K562 (cell line): ENCODE measurements around the gene IQCE. TPM values are rescaled to one million over a fixed set of nuclear protein-coding genes. Genes with fewer than 3 reads are reported as not detected.

Experiments
- ATAC-seq: fragments of 200-7000 bp; cut with Tn5 transposase; 3 replicates; pipeline ENCODE4 v1.9.1; 2020; ENCODE audit warnings: moderate library complexity
- BruUV-seq: library from RNA; stranded (reverse); fragments of 400-500 nt; replicated peaks from 2 replicates; lab custom pipeline; 2021; lab: Mats Ljungman, UMichigan
- CTCF ChIA-PET: fragments of 300-600 bp; formaldehyde crosslinking; extraction: SDS; loops from one replicate; lab custom pipeline; 2021; ENCODE audit warnings: low intra/inter-chr PET ratio; lab: Yijun Ruan, JAX
- POLR2A ChIA-PET: fragments of 300-600, 350-650 bp; sonication (Branson Sonifier 250); formaldehyde crosslinking; extraction: SDS; loops from one replicate; lab custom pipeline; 2021; ENCODE audit warnings: antibody characterized with exemption, inconsistent platforms; lab: Yijun Ruan, JAX
- DNase-seq, 4 experiments: peaks; one replicate each; pipeline versions ENCODE4 v3.0.0 to v3.0.0-alpha.2; 2011 to 2018; ENCODE audit warnings: low spot score in 3 of 4, mixed read lengths in 3 of 4; ENCODE audit errors: extremely low read depth in 1 of 4
- FAIRE-seq: peaks from 2 replicates; lab custom pipeline; 2011; peaks lifted over from hg19 to GRCh38; lab: Jason Lieb, UNC
- H2AFZ ChIP-seq: 2 replicates; pipeline ENCODE4 v1.6.0; 2011; ENCODE audit warnings: low read depth, low read length, control low read depth, inconsistent platforms
- H3K27ac ChIP-seq: fragments of 200-600 bp; 3 replicates; pipeline ENCODE4 v1.8.0; 2011; ENCODE audit warnings: low read depth, mild to moderate bottlenecking, control low read depth, inconsistent platforms, low read length, moderate library complexity, mixed read lengths; ENCODE audit errors: extremely low read depth
- H3K27me3 ChIP-seq, 2 experiments: fragments of 300-600 bp in 1 of 2; 2 replicates in 1 of 2; 3 replicates in 1 of 2; pipeline versions ENCODE4 v1.6.0 to v1.8.0; 2011; ENCODE audit warnings: inconsistent platforms in 2 of 2, low read length in 2 of 2, mild to moderate bottlenecking in 1 of 2, mixed read lengths in 1 of 2, moderate library complexity in 1 of 2; ENCODE audit not compliant: control insufficient read depth in 2 of 2, insufficient read depth in 2 of 2
- H3K36me3 ChIP-seq: fragments of 300-600 bp; 3 replicates; pipeline ENCODE4 v1.8.0; 2011; ENCODE audit warnings: mild to moderate bottlenecking, low read length, inconsistent platforms; ENCODE audit not compliant: control insufficient read depth, insufficient read depth
- H3K4me1 ChIP-seq, 2 experiments: fragments of 200-600 bp in 1 of 2; replicated peaks in 1 of 2; 2 replicates in 1 of 2; 3 replicates in 1 of 2; pipeline versions ENCODE4 v1.5.1 to v1.8.0; 2011; ENCODE audit warnings: inconsistent platforms in 2 of 2, low read length in 2 of 2, mild to moderate bottlenecking in 1 of 2, mixed read lengths in 1 of 2, moderate library complexity in 1 of 2; ENCODE audit not compliant: control insufficient read depth in 2 of 2, insufficient read depth in 2 of 2
- H3K4me2 ChIP-seq: 2 replicates; pipeline ENCODE4 v1.6.1; 2011; ENCODE audit warnings: low read length, control low read depth, inconsistent platforms, mixed read lengths; ENCODE audit not compliant: insufficient read depth
- H3K4me3 ChIP-seq: fragments of 200-600 bp; sonication (generic), shearing (Covaris generic); 2 replicates; pipeline ENCODE4 v1.5.1; 2016; ENCODE audit warnings: control low read depth, inconsistent platforms
- H3K79me2 ChIP-seq: fragments of 200-600 bp; 3 replicates; pipeline ENCODE4 v1.8.0; 2011; ENCODE audit warnings: low read length, inconsistent platforms; ENCODE audit not compliant: control insufficient read depth, insufficient read depth
- H3K9ac ChIP-seq, 2 experiments: 2 replicates each; pipeline versions ENCODE4 v1.6.0 to v1.6.1; 2011; ENCODE audit warnings: low read depth in 2 of 2, low read length in 2 of 2, control low read depth in 1 of 2, inconsistent platforms in 1 of 2, mild to moderate bottlenecking in 1 of 2, mixed read lengths in 1 of 2; ENCODE audit not compliant: insufficient read depth in 1 of 2
- H3K9me1 ChIP-seq: one replicate; pipeline ENCODE4 v1.6.0; 2011; ENCODE audit warnings: inconsistent platforms, mild to moderate bottlenecking, low read length, moderate library complexity; ENCODE audit not compliant: control insufficient read depth, insufficient read depth
- H3K9me3 ChIP-seq: replicated peaks from 2 replicates; pipeline ENCODE4 v1.5.1; 2011; ENCODE audit warnings: low read depth, low read length, inconsistent platforms; ENCODE audit not compliant: control insufficient read depth, insufficient read depth
- H4K20me1 ChIP-seq: replicated peaks from 2 replicates; pipeline ENCODE4 v1.6.1; 2011; ENCODE audit warnings: low read length, inconsistent platforms, mixed read lengths; ENCODE audit not compliant: control insufficient read depth, insufficient read depth
- BRD9 ChIP-seq: fragments of 450-650 bp; IDR thresholded peaks from 2 replicates; pipeline ENCODE4 v1.6.1; 2018; ENCODE audit warnings: low read depth; ENCODE audit not compliant: partially characterized antibody
- C11orf30 ChIP-seq: fragments of 450-650 bp; IDR thresholded peaks from 2 replicates; pipeline ENCODE4 v1.6.1; 2016; ENCODE audit warnings: low read depth, mild to moderate bottlenecking
- MAFG ChIP-seq: fragments of 450-650 bp; conservative IDR thresholded peaks from 2 replicates; pipeline ENCODE4 v1.6.1; 2016; ENCODE audit warnings: missing genetic modification characterization, missing compliant biosample characterization
- MEF2A ChIP-seq: IDR thresholded peaks from 2 replicates; pipeline ENCODE4 v1.6.1; 2011; ENCODE audit warnings: low read depth, mild to moderate bottlenecking, low read length, moderate library complexity; ENCODE audit not compliant: control insufficient read depth
- PATZ1 ChIP-seq: fragments of 250-450 bp; sonication (Bioruptor Pico); IDR thresholded peaks from 2 replicates; pipeline ENCODE4 v1.5.0; 2020; ENCODE audit warnings: mild to moderate bottlenecking, borderline replicate concordance
- PRMT5 ChIP-seq: sonication (generic); formaldehyde crosslinking; IDR thresholded peaks from 2 replicates; pipeline ENCODE4 v1.5.0; 2020; ENCODE audit warnings: missing genetic modification reagents
- SLC30A9 ChIP-seq: fragments of 250-450 bp; sonication (Bioruptor Pico); IDR thresholded peaks from 2 replicates; pipeline ENCODE4 v1.8.0; 2022; ENCODE audit warnings: mild to moderate bottlenecking, moderate library complexity
- SOX6 ChIP-seq: fragments of 450-650 bp; IDR thresholded peaks from 2 replicates; pipeline ENCODE4 v1.6.1; 2014; ENCODE audit warnings: mild to moderate bottlenecking
- SRSF9 ChIP-seq: fragments of 200-400 bp; formaldehyde crosslinking; IDR thresholded peaks from 2 replicates; pipeline ENCODE4 v1.6.1; 2017; ENCODE audit warnings: low read depth, low read length, borderline replicate concordance
- TAF15 ChIP-seq: fragments of 200-400 bp; formaldehyde crosslinking; IDR thresholded peaks from 2 replicates; pipeline ENCODE4 v1.6.1; 2017; ENCODE audit warnings: mild to moderate bottlenecking, low read depth, low read length, moderate library complexity
- ZBTB43 ChIP-seq: sonication (generic); formaldehyde crosslinking; IDR thresholded peaks from 2 replicates; pipeline ENCODE4 v1.8.0; 2023; ENCODE audit warnings: mild to moderate bottlenecking, missing genetic modification reagents
- ZNF165 ChIP-seq: fragments of 250-450 bp; sonication (Bioruptor Pico); IDR thresholded peaks from 2 replicates; pipeline ENCODE4 v1.4.0; 2020; ENCODE audit warnings: borderline replicate concordance
- ZNF280A ChIP-seq: fragments of 450-650 bp; IDR thresholded peaks from 2 replicates; pipeline ENCODE4 v1.6.1; 2018; ENCODE audit warnings: mild to moderate bottlenecking, low read depth; ENCODE audit not compliant: partially characterized antibody
- ZNF311 ChIP-seq: fragments of 250-450 bp; sonication (Bioruptor Pico); IDR thresholded peaks from 2 replicates; pipeline ENCODE4 v1.4.0; 2020; ENCODE audit warnings: mild to moderate bottlenecking, moderate library complexity
- WGBS: fragments of 100-300 bp; shearing (Covaris generic); methylation state at CpG from one replicate; pipeline ENCODE4 v1.1.6; 2016; ENCODE audit warnings: low coverage, mixed read lengths; ENCODE audit not compliant: insufficient coverage; ENCODE audit errors: missing lambda C conversion rate; 5-methylcytosine and 5-hydroxymethylcytosine counted together
- in situ Hi-C: fragments of 300-500 bp; cut with MboI; formaldehyde crosslinking; loops from 4 replicates; pipeline ENCODE4 v1.15.0; 2018; ENCODE audit warnings: inconsistent platforms, mixed read lengths
- intact Hi-C: fragments of 100-400 bp; cut with micrococcal nuclease; formaldehyde crosslinking; loops from 2 replicates; pipeline ENCODE4 v1.14.2; 2022
- polyA plus RNA-seq, 8 experiments: library from polyadenylated mRNA; depleted of rRNA in 4 of 8; stranded (reverse) in 5 of 8; unstranded in 3 of 8; fragments of >200 nt; fragmentation: Nextera tagmentation in 2 of 8; fragmentation: Illumina TruSeq in 1 of 8; extraction: Ambion mirVana in 2 of 8; extraction: Trizol in 1 of 8; gene quantifications; 2 replicates each; pipeline versions ENCODE4 v1.2.1 to v1.2.3, GENCODE V29; 2011 to 2014; ENCODE audit warnings: inconsistent platforms in 1 of 8, missing spikeins in 1 of 8
- total RNA-seq, 7 experiments: library from RNA; depleted of rRNA in 6 of 7; stranded (reverse); fragments of >200 nt in 6 of 7; fragmentation: Illumina TruSeq in 2 of 7; extraction: Trizol in 2 of 7; gene quantifications; 2 replicates each; pipeline versions ENCODE4 v1.2.1 to v1.2.3, GENCODE V29; 2011 to 2021; ENCODE audit warnings: low replicate concordance in 1 of 7
- TF ChIP-seq, protein P1 (sequence below): sonication (generic); formaldehyde crosslinking; IDR thresholded peaks from 2 replicates; pipeline ENCODE4 v1.8.1; 2022; ENCODE audit warnings: missing genetic modification reagents

IQCE gene
- total and polyA plus RNA-seq, 9 of the 15 experiments (the other 6 are each of a cell fraction or from before 2014, with no cell fraction given), result 0.18 to 8.5 (median 4.2) TPM

- 27% methylated on average over 22 of the region's 22 CpGs for WGBS
- intact Hi-C loops, result no loop called here
- in situ Hi-C loops, result no loop called here
- Histone ChIP-seq H3K4me2 (no peak overlapping the region), H3K36me3 (no peaks in the 10 kb centered on the region), H3K4me3 (no peak overlapping the region), H3K79me2 (no peaks in the 10 kb centered on the region), H3K4me1 (peaks cover 10 to 53% of the 10 kb centered on the region in 2 experiments; a peak in 4 of 5 replicates), H3K9me1 (no peaks in the 10 kb centered on the region), H3K9ac (peak overlapping the region in 1 of 2 experiments; percentile 72; a peak in 1 of 4 replicates), H4K20me1 (0 out of 2 replicates have a peak, but pooled peaks cover 5% of the 10 kb centered on the region), H3K9me3 (no peaks in the 10 kb centered on the region), H3K27me3 (peaks cover 0 to 8% of the 10 kb centered on the region in 2 experiments; a peak in 3 of 5 replicates), H2AFZ (no peak overlapping the region), H3K27ac (no peak overlapping the region)
- peak; percentile 57 for FAIRE-seq
- POLR2A ChIA-PET, result interaction anchor here (0.9 to 1.2 kb wide), 2 partner anchors 9 to 15 kb away, joined by 3 to 4 read pairs; no protein-coding TSS in a partner anchor
- no peak for DNase-seq
- TF ChIP-seq, protein P1, sequence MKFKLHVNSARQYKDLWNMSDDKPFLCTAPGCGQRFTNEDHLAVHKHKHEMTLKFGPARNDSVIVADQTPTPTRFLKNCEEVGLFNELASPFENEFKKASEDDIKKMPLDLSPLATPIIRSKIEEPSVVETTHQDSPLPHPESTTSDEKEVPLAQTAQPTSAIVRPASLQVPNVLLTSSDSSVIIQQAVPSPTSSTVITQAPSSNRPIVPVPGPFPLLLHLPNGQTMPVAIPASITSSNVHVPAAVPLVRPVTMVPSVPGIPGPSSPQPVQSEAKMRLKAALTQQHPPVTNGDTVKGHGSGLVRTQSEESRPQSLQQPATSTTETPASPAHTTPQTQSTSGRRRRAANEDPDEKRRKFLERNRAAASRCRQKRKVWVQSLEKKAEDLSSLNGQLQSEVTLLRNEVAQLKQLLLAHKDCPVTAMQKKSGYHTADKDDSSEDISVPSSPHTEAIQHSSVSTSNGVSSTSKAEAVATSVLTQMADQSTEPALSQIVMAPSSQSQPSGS (CRISPR knock-in tag), result no peak
- no peak for TF ChIP-seq ZNF311
- no peak for TF ChIP-seq PATZ1
- no peak for TF ChIP-seq ZNF165 (CRISPR knock-in tag)
- TF ChIP-seq BRD9, result no peak
- no peak for TF ChIP-seq MAFG (tag)
- TF ChIP-seq SOX6, result no peak
- TF ChIP-seq PRMT5 (CRISPR knock-in tag), result no peak
- no peak for TF ChIP-seq MEF2A
- no peak for TF ChIP-seq C11orf30
- no peak for TF ChIP-seq SRSF9
- TF ChIP-seq ZNF280A, result no peak
- no peak for TF ChIP-seq TAF15
- no peak for TF ChIP-seq SLC30A9 (CRISPR knock-in tag)
- TF ChIP-seq ZBTB43 (CRISPR knock-in tag), result no peak
- CTCF ChIA-PET, result no interaction called here
- no TSS peak for BruUV-seq
- ATAC-seq, result no peak
Observed at GRCh38 chr7:2614631-2615330, 56.0 kb downstream of the IQCE start.
